Fibroblast of the aortic adventitia (primary cell): ENCODE results near the gene FBLN5. TPM values are rescaled to one million over a fixed set of nuclear protein-coding genes. Genes with fewer than 3 reads are reported as not detected.

Experiments used
- DNase-seq: peaks from one replicate; pipeline ENCODE4 v3.0.0-alpha.2; 2010; ENCODE audit warnings: low read depth
- H3K4me3 ChIP-seq: 2 replicates; pipeline ENCODE4 v1.5.1; 2011; ENCODE audit warnings: low read depth, mild to moderate bottlenecking, control low read depth, low read length, moderate library complexity
- CTCF ChIP-seq: IDR thresholded peaks from 2 replicates; pipeline ENCODE4 v1.5.1; 2011; ENCODE audit warnings: mild to moderate bottlenecking, low read length, control low read depth, inconsistent platforms; ENCODE audit not compliant: insufficient read depth
- total RNA-seq: library from RNA; depleted of rRNA; stranded (reverse); fragments of >200 nt; gene quantifications from 2 replicates; pipeline ENCODE4 v1.2.3, GENCODE V29; 2012; ENCODE audit warnings: low replicate concordance

The FBLN5 gene
- total RNA-seq, 1 donor, result 137 TPM

DNA sequence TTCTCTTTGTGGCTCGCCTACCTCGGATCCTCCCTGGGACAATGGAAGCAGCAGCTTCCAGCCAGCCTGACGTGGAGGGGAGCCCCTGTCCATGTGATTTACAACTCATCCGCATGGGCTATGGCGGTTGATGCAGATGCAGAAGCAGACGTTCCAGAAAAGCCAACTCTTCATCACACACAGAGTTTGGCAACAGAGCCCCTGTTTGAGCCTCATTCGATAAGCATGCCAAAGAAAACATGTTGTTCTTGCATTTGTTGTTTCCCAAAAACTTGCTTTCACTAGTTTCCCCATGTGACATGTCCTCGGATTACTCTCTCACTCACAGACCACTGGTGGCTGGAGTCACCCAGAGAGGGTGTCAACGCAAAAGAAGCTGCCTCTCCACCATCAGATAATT lies 63.7 kb downstream of the FBLN5 start:
- peak; percentile 66 for DNase-seq

GRCh38 chr14:91882776-91883175 lies 64.7 kb downstream of the FBLN5 start:
- no peak for DNase-seq
- no peak overlapping the region for H3K4me3 ChIP-seq

More for the DNA sequence above, 63.7 kb downstream of the FBLN5 start:
- no peak overlapping the region for H3K4me3 ChIP-seq
- TF ChIP-seq CTCF, result no peak

GRCh38 chr14:91882369-91882768 lies 65.1 kb downstream of the FBLN5 start:
- DNase-seq, result no peak
- H3K4me3 ChIP-seq, result no peak overlapping the region
- no peak for TF ChIP-seq CTCF

More at GRCh38 chr14:91882776-91883175, 64.7 kb downstream of the FBLN5 start:
- no peak for TF ChIP-seq CTCF

GRCh38 chr14:91879196-91879595 lies 68.3 kb downstream of the FBLN5 start:
- no peak for TF ChIP-seq CTCF
- no peak overlapping the region for H3K4me3 ChIP-seq
- no peak for DNase-seq

GRCh38 chr14:91878274-91878673 lies 69.2 kb downstream of the FBLN5 start:
- no peak overlapping the region for H3K4me3 ChIP-seq

GRCh38 chr14:91877376-91877915 lies 70.0 kb downstream of the FBLN5 start:
- H3K4me3 ChIP-seq, result no peak overlapping the region
- no peak for DNase-seq
- TF ChIP-seq CTCF, result no peak

More at GRCh38 chr14:91878274-91878673, 69.2 kb downstream of the FBLN5 start:
- no peak for TF ChIP-seq CTCF
- DNase-seq, result no peak

GRCh38 chr14:91876492-91876891 lies 71.0 kb downstream of the FBLN5 start:
- DNase-seq, result no peak
- H3K4me3 ChIP-seq, result no peak overlapping the region
- no peak for TF ChIP-seq CTCF
